HG03045 (cell line): ENCODE data around the gene EVI5.
"Not testable (repeated sequence)": the region's sequence is repeated elsewhere in the genome, so short reads cannot be mapped to it uniquely, and the experiment has no call there.

Experiments
- ATAC-seq: cut with Tn5 transposase; IDR thresholded peaks from one replicate; pipeline ENCODE4 v1.9.1; 2021; ENCODE audit warnings: mild to moderate bottlenecking, moderate library complexity; ENCODE audit not compliant: unreplicated experiment

The EVI5 gene

DNA sequence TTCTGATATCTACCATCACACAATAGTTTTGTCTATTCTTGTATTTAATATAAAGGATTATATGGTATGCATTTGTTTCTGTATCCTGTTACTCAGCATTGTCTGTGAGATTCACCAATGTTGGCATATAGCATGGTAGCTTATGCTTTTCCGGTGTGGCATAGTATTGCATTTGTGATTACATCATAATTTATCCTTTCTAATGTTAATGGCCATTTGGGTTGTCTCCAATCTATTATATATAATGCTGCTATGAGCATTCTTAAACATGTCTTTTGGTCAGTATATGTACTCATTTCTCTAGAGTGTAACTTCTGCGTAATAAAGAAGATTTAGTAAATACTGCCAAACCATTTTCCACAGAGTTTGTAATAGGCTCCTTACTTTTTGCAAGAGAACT, 257.2 kb downstream of the EVI5 start:
- no peak for ATAC-seq

DNA sequence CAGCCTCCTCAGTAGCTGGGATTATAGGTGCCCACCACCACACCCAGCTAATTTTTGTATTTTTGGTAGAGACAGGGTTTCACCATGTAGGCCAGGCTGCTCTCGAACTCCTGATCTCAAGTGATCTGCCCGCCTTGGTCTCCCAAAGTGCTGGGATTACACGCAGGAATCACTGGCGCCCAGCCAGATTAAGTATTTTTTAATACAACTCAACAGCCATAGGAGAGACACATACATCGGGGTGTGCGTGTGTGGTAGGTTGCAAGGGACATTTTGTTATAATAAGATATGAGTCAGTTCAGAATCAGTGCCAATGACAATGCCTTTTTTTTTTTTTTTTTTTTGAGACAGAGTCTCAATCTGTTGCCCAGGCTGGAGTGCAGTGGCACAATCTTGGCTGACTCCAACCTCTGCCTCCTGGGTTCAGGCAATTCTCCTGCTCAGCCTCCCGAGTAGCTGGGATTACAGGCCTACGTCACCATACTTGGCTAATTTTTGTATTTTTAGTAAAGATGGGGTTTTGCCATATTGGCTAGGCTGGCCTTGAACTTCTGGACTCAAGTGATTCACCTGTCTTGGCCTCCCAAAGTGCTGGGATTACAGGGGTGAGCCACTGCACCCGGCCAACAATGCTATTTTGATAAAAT, 259.8 kb downstream of the EVI5 start:
- not testable (repeated sequence) for ATAC-seq

DNA sequence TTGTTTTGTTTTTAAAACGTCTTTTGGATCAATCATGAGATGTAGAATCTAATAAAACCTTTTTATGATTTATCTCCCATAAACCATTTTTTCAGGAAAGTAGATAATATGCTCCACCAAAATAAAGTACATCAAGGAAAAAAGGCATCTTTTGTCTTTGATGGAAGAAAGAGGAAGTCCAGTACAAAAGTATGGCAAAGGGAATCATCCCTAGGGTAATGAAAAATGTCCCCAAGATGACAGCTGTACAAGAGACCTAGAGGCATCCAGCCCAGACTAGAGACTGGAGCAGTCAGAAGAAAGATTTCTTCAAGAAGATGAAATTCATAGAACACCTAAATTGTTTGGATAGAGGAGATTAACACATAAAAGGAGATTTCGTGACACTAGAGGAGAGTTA, 265.9 kb downstream of the EVI5 start:
- no peak for ATAC-seq

DNA sequence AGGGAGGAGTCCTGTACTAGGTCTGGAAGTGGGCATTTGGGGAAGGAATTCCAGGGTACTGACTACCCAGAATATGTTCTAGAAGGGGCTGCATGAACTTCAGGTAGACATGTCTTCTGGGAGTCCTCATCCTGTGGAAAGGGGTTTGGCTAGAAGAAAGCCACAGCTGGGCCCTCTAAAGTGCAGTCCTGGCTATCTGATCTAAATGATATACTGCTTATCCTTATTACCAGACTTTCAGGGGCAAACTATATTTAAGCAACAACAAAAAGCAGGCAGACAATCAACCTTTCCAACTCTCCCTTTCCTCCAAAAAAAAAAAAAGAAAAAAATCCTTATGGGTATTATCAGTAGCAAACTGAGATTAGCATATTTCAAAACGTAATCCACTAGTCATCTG, 268.3 kb downstream of the EVI5 start:
- ATAC-seq, result no peak

DNA sequence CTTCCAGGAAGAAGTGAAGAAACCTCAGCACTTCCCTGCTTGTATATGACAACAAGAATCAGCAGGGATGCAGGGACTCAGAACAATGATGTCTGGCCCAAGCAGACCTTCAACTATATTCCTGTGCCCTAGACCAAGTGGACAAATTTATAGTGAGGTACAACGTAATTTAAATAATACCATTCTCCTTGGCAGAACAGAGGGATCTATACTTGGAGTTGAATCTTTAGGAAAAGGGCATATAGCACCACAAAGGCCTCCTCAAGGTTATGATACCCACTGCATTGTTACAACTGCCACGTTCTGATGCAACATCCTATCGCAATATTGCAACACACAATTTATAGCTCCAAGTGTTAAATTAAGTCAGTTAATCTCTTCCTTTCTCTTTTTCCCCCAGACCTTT, 269.1 kb downstream of the EVI5 start:
- no peak for ATAC-seq

DNA sequence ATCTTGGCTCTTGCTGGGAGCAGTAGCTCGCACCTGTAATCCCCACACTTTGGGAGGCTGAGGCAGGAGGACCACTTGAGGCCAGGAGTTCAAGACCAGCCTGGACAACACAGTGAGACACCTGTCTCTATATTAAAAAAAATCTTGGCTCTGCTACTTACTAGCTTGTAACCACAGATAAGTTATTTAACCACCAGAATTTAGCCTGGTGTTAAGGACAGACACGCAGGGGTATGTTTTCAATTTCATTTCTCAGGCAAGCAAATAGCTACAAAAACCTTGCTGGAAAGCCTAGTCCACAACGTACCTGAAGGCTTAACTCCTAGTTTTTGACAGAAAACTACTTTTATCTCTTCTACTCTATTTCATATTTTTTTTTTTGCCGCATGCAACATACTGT, 273.4 kb downstream of the EVI5 start:
- peak; percentile 69 for ATAC-seq

DNA sequence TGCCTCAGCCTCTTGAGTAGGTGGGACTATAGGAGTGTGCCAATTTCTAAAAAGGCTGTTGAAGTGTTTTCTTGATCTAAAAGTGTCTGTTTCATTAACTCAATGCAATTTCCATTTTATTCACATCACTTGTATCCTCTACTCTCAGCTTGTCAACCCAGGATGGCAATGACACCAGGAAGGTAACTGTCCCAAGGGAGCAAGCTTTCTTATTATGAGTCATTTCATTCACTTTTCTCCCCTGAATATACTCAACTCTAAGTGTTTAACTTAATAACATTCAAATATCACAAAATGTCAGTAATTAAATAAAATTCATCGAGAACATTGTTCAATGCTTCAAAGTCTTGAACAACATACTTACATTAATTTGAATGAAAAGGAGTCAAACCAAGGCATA, 275.3 kb downstream of the EVI5 start:
- ATAC-seq, result no peak

DNA sequence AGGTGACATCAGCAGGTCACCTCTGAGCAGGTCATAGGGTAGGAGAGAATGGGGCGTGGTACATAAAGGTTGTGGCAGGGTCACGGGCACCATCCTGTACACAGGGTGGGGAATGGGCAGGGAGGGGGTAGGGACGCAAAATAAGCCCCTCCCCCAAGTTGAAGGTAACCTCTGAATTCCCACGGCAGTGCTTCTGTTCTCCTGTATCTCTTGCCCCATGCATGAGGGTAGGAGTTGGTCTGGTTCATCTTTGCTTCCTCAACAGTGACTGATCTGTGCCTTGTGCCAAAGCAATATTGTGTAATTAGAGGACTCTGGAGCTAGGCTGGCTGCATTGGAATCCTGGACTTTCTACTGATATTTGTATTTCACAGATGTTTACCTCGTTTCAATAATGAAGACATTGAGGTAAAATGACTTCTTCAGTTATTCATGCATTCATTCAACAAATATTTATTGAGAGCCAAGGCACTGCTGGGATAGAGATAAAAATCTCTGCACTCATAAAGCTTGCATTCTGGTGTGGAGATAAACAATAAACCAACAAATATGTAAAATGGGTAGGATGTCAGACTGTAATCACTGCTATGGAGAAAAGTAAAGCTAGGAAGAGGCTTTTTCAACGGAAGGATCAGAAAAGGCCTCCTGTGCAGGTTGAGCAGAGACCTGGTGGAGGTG, 279.8 kb downstream of the EVI5 start:
- no peak for ATAC-seq

DNA sequence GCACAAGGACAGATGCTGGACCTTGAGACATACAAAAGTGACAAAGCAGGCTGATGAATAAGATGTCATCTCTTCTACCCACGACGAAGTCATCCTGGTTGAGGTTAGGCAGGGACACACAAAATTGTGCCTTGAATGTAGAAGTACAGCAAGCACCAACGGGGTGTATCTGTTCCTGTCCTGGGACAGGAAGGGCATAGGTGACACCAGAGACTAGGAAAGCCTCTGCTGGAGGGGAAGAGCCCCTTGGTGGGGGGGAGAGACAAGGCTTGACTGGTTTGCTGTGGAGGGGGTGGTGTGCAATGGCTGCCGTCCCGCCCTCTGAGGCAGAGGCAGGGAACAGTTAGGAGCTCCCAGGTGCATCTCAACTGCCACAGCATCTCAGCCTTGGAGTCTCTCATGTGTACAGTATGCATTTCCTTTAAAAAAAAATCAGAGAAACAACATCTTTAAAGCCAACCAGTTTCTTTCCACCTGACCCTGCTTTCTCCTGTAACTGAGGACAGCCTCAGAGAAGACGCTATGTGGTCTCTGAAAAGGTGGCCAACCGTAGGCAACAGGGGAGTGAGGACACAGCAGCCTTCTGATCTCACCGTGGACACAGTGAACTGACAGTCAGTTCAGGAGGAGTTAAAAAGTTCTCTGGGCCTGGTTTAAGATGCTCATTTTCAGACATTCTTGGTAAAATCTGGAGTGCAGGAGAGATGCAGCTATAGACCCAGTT, 280.5 kb downstream of the EVI5 start:
- ATAC-seq, result no peak

DNA sequence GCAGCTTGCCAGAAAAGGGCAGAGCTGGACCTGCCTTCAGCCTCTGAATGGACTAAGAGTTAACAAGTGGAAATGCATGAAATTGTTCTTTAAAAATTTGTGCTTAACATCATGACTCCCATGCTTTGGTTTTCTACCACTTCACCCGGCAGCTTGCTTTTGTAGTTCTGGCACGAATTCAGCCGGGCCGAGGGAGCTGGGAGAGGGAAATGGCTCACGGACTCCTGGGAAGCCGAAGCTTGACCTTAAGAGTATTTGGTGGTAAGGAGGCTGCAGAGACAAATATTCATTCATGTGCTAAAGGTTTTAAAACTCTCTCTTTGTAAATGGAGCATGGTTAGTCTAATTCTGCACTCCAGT, 281.0 kb downstream of the EVI5 start:
- ATAC-seq, result no peak

DNA sequence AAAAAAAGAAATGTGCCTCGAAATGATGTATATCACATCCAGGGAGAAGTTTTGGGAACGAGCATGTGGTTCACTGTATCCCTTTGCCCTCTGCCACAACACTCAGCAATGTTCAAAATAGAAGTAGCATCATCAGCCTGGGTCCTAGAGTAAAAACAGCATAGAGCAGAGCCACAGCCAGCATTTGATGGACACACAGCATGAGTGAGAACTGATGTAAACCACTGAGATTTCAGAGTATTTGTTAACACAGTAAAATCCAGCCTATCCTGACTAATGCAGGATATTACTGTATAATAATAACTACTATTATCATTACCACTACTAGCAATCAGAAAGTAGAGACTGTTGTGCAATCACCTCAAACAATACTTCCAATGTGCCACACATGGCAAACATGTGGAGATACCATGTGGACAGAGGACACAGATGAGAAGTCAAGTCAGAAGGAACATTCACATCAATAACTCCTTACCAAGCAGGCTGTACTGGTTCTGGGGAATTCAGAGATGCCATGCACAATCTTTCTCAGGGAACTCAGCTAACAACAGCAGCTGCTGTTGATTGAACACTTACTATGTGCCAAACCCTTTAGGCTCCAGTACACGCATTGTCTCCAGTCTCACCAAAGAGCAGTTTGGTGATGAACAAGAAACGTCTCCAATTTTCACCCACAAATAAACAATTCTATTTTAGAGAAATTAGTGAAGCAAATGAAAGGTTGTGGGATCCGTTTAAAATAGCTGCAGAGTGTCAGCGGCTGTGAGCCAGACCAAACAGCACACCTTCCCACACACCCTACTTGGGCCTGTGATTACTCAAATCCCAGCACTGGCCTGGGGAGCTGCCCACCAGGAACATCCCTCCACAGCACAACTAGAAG, 281.6 kb downstream of the EVI5 start:
- peak; percentile 48 for ATAC-seq

DNA sequence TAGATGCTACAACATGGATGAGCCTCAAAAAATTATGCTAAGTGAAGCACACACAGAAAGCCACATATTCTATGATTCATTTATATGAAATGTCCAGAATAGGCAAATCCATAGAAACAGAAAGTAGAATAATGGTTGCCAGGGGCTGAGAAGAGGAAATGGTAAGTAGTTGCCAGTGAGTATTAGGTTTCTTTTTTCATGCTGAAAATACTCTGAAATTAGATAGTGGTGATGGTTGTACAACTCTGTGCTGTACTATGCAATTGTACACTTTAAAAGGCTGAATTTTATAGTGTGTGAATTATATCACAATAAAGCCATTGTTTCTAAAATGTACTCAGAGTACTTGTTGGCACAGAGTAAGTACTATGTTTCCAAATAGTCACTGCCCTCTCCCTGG, 282.7 kb downstream of the EVI5 start:
- ATAC-seq, result peak; percentile 49

DNA sequence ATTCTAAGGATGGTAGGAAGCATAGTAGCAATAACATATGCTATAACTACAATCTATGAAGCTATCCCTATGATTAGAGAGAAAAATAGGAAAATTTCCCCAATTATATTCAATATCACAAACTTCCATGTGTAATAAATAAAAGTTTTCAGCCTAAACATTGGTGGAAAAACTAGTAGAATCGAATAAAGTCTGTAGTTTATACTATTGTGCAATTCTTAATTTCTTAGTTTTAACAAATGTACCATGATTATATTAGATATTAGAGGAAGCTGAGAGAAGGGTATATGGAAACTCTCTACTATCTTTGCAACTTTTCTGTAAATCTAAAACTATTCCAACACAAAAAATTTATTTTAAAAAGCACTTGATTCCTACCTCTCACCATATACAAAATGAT, 284.4 kb downstream of the EVI5 start:
- ATAC-seq, result no peak

DNA sequence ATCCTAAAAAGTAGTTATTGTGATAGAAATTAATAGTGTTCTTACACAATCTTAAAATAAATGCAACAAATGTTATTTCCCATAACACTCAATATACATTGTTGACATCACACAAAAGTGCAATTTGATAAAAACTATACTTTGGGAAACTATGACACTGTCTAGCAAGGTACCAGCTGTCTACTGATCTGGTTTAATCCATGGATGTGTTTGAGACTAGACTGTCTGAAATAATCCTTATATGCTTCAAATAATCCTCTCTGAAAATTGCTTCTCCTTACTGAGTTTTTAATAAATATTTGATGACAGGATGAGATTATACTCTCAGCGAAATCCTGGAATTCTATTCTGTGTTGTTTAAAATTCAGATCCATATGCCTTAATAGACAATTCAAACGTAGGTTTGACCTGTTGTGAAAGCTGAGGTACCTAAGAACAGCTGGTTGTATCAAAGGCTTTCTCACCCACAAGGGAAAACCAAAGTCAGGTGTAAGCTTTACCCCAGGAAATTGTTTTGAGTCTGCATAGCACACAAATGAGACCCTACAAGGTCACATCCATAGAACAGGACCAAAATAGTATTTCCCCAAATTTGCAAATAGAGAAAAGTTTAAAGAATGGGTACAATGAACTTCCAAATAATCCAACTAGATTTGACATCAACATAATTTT, 289.4 kb downstream of the EVI5 start:
- ATAC-seq, result no peak

DNA sequence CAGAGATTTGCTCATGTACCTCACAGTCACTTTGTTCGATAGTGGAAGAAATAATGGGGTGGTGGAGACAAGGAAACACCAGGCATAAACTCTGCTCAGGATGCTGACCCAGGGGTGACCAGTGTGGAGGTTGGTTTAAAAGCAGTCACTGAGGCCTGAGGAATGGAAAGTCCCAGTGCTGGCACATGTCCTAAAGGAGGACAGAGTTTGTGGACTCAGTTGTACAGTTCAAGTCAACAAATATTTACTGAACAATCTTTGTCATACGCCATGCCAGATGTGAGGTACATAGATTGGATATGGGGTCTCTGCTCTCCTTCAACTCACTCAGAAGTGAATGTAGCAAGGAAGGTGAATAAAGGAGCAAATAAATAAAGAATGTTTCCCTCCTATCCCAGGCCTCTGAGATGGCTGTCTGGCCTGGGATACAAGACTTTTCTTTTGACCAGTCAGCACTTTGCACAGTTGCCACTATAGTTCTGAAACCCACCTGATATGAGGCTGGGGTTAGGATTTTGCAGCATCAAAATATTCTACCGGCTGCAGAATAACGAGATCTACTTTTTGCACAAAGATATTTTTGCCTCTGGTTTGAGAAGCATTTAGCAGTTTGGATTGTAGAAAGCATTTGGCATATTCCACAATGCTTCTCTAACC, 290.3 kb downstream of the EVI5 start:
- no peak for ATAC-seq

DNA sequence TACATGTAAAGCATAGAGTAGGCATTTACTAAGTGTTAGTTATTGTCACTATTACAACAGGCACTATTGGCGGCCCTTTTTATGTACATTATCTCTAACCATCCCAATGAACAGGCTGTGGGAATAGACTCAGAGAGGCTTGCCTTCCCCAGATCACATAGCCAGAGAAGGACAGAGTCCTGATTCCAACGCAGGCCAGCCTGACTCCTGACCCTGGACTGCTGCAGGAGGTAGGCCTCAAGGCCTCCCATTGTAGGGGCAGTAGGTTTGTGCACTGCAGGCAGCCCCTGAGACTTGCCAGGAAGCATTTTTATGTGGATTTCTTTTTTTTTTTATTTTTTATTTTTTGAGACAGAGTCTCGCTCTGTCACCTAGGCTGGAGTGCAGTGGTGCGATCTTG, 291.8 kb downstream of the EVI5 start:
- ATAC-seq, result no peak

DNA sequence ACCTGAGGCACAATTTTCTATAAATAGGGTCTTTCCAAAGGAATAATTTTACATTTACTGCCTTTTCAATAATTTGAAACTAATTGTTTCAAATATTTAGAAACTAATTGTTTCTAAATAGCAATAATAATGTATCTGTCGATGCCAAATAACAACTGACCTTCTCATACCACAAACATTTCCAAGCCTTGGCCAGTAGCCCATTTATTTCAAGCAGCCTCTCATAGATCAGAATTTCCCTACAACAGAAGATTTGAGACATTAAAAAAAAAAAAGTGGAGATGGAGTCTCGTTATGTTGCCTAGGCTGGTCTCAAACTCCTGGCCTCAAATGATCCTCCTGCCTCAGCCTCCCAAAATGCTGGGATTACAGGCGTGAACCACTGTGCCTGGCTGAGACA, 296.1 kb downstream of the EVI5 start:
- no peak for ATAC-seq

DNA sequence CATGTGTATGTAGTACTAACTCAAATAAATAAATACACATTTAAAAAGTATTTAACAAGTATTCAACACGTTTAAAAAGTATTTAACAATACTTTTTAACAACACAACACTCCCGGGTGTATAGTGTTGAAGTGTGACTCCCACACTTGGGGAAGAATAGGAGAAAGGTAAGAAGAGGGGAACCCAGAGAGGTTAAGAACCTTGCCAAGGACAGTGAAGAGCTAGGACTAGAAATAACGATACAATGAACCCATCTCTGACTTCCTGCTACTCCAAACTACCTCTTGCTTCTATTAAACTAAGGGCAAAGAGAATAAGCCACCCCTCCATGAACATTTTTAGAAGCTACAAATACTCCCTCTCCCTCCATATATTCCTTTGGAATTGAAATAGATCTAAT, 296.5 kb downstream of the EVI5 start:
- no peak for ATAC-seq

DNA sequence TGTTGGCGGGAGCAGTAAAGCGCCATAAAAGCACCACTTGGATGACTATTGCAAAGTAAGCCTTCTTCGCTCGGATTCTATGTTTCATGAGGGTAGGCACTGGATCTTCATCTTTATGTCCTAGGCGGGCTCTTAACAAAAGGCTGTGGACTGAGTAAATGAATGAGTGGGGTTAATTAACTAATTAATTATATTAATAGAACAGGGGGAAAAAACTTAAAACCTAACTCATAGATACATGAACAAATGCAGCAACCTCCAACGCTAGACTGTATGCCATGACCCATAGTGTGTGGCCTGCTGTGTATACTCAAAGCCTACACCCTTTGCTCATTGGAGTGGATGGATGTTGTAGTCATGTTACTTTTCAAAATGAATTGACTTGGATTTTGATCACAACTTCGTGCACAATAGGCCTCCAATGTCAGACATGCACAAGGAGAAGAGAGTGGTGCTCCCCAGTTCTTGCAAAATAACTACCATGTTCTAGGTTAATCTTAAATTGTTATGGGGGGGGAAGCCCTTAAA, 297.8 kb downstream of the EVI5 start:
- ATAC-seq, result no peak
